Naive thymus-derived CD8-positive, alpha-beta T cell (primary cell): Measurements from ENCODE around the gene ASIC1. TPM values are rescaled to one million over a fixed set of nuclear protein-coding genes. Genes with fewer than 3 reads are reported as not detected.

Experiments used
- ATAC-seq, 2 donors: fragments of 150-1000 bp; cut with Tn5 transposase in 1 of 2; sonication (Bioruptor Pico), chemical (Tn5 transposase) in 1 of 2; 1 replicate in 1 of 2; 2 replicates in 1 of 2; pipeline ENCODE4 v1.10.0; 2021; ENCODE audit warnings: mild to moderate bottlenecking in 2 of 2, moderate library complexity in 2 of 2
- POLR2A ChIA-PET: fragments of 350-600 bp; sonication (Branson Sonifier 250); formaldehyde crosslinking; loops from one replicate; lab custom pipeline; 2021; ENCODE audit warnings: antibody characterized with exemption; lab: Charles Lee
- DNase-seq, 10 donors: peaks; one replicate each; pipeline versions ENCODE4 v3.0.0 to v3.0.0-alpha.2; 2020 to 2022
- H3K27ac Mint-ChIP-seq, 10 donors: one replicate each; pipeline ENCODE4 v1.8.0; 2020 to 2022; ENCODE audit warnings: mild to moderate bottlenecking in 10 of 10, mixed read lengths in 10 of 10, moderate library complexity in 4 of 10, inconsistent platforms in 1 of 10
- H3K27me3 Mint-ChIP-seq, 5 donors: one replicate each; pipeline ENCODE4 v1.8.0; 2021 to 2022; ENCODE audit warnings: mixed read lengths in 5 of 5
- H3K36me3 Mint-ChIP-seq, 3 donors: one replicate each; pipeline ENCODE4 v1.8.0; 2020 to 2022; ENCODE audit warnings: mixed read lengths in 3 of 3, mild to moderate bottlenecking in 2 of 3, inconsistent platforms in 1 of 3
- H3K4me1 Mint-ChIP-seq, 4 donors: one replicate each; pipeline ENCODE4 v1.8.0; 2021 to 2022; ENCODE audit warnings: mixed read lengths in 4 of 4
- H3K4me3 Mint-ChIP-seq, 10 donors: one replicate each; pipeline ENCODE4 v1.8.0; 2020 to 2022; ENCODE audit warnings: mild to moderate bottlenecking in 10 of 10, mixed read lengths in 10 of 10, moderate library complexity in 6 of 10, inconsistent platforms in 1 of 10
- H3K9me3 Mint-ChIP-seq, 9 donors: one replicate each; pipeline ENCODE4 v1.8.0; 2020 to 2022; ENCODE audit warnings: mixed read lengths in 9 of 9, mild to moderate bottlenecking in 3 of 9, inconsistent platforms in 1 of 9, moderate library complexity in 1 of 9
- polyA plus RNA-seq, 3 donors: library from polyadenylated mRNA; unstranded; fragments of 300-500 nt; fragmentation: Illumina TruSeq; gene quantifications; one replicate each; pipeline ENCODE4 v1.2.3, GENCODE V29; 2021
- total RNA-seq, 8 experiments: library from RNA in 2 of 8; stranded (reverse) in 2 of 8; gene quantifications; one replicate each; pipeline ENCODE4 v1.2.3 and lab custom pipeline; 2021 to 2026

The ASIC1 gene
- total and polyA plus RNA-seq, 5 experiments from 2014 or later = 0.97 to 12.2 (median 1.3) TPM

GRCh38 chr12:50066402-50066801 lies 9.0 kb downstream of the ASIC1 start:
- no peak overlapping the region for H3K4me3 Mint-ChIP-seq
- ATAC-seq (no peak), DNase-seq (peak in 1 of 10 donors; percentile 35)
- peaks cover 7 to 19% (median 14%) of the 10 kb centered on the region in 4 donors for H3K4me1 Mint-ChIP-seq
- H3K27me3 Mint-ChIP-seq = peaks cover 0 to 5% (median 0%) of the 10 kb centered on the region in 5 donors
- no peaks in the 10 kb centered on the region for H3K9me3 Mint-ChIP-seq
- POLR2A ChIA-PET = interaction anchor here (1.0 kb wide), 1 partner anchor 19 kb away, joined by 4 read pairs; the partner anchor contains the start of gene SMARCD1
- no peak overlapping the region for H3K27ac Mint-ChIP-seq
- no peaks in the 10 kb centered on the region for H3K36me3 Mint-ChIP-seq

GRCh38 chr12:50069069-50069468 lies 11.7 kb downstream of the ASIC1 start:
- Mint-ChIP-seq H3K36me3 (no peaks in the 10 kb centered on the region), H3K9me3 (no peaks in the 10 kb centered on the region), H3K27ac (no peak overlapping the region), H3K27me3 (peaks cover 0 to 1% (median 0%) of the 10 kb centered on the region in 5 donors), H3K4me3 (no peak overlapping the region), H3K4me1 (peaks cover 4 to 10% (median 7%) of the 10 kb centered on the region in 4 donors)
- POLR2A ChIA-PET = interaction anchor here (0.6 kb wide), 1 partner anchor 154 kb away, joined by 3 read pairs; no protein-coding TSS in a partner anchor
- no peak for DNase-seq
- ATAC-seq = no peak

- POLR2A ChIA-PET = interaction anchor here (0.6 kb wide), 1 partner anchor 153 kb away, joined by 3 read pairs; no protein-coding TSS in a partner anchor
- DNase-seq (no peak), ATAC-seq (no peak)
- Mint-ChIP-seq H3K36me3 (no peaks in the 10 kb centered on the region), H3K27me3 (peaks cover 0 to under 1% (median 0%) of the 10 kb centered on the region in 5 donors), H3K27ac (no peak overlapping the region), H3K4me3 (no peak overlapping the region), H3K4me1 (peaks cover 4 to 10% (median 7%) of the 10 kb centered on the region in 4 donors), H3K9me3 (no peaks in the 10 kb centered on the region)
Measured at GRCh38 chr12:50069539-50069938, 12.1 kb downstream of the ASIC1 start.

GRCh38 chr12:50070314-50071060 lies 13.1 kb downstream of the ASIC1 start:
- H3K27me3 Mint-ChIP-seq = no peaks in the 10 kb centered on the region
- peak overlapping the region in 2 of 10 donors; percentile 21 to 43 for H3K27ac Mint-ChIP-seq
- no peak overlapping the region for H3K4me3 Mint-ChIP-seq

GRCh38 chr12:50072198-50072907 lies 15.0 kb downstream of the ASIC1 start:
- no peak overlapping the region for H3K4me3 Mint-ChIP-seq
- no peaks in the 10 kb centered on the region for H3K27me3 Mint-ChIP-seq
- no peaks in the 10 kb centered on the region for H3K36me3 Mint-ChIP-seq
- no peak overlapping the region for H3K27ac Mint-ChIP-seq
- DNase-seq = no peak
- ATAC-seq = no peak
- no peaks in the 10 kb centered on the region for H3K9me3 Mint-ChIP-seq
- POLR2A ChIA-PET = interaction anchor here (1.4 kb wide), 1 partner anchor 14 kb away, joined by 4 read pairs; no protein-coding TSS in a partner anchor
- H3K4me1 Mint-ChIP-seq = peaks cover 6 to 17% (median 11%) of the 10 kb centered on the region in 4 donors

More at GRCh38 chr12:50070314-50071060, 13.1 kb downstream of the ASIC1 start:
- Mint-ChIP-seq H3K36me3 (no peaks in the 10 kb centered on the region), H3K9me3 (no peaks in the 10 kb centered on the region), H3K4me1 (peaks cover 6 to 17% (median 11%) of the 10 kb centered on the region in 4 donors)
- DNase-seq (peak; percentile 29 to 81 (median 63)), ATAC-seq (peak; percentile 63 to 66)
- POLR2A ChIA-PET = interaction anchor here (0.5 to 1.4 kb wide), 5 partner anchors 12 to 31 kb away, joined by 3 to 6 read pairs (median 4); no protein-coding TSS in a partner anchor

GRCh38 chr12:50073206-50073605 lies 15.8 kb downstream of the ASIC1 start:
- DNase-seq (no peak), ATAC-seq (no peak)
- Mint-ChIP-seq H3K27ac (no peak overlapping the region), H3K9me3 (no peaks in the 10 kb centered on the region), H3K4me3 (no peak overlapping the region), H3K4me1 (peaks cover 6 to 17% (median 12%) of the 10 kb centered on the region in 4 donors), H3K36me3 (no peaks in the 10 kb centered on the region), H3K27me3 (no peaks in the 10 kb centered on the region)
- POLR2A ChIA-PET = no interaction called here

GRCh38 chr12:50073712-50074111 lies 16.3 kb downstream of the ASIC1 start:
- Mint-ChIP-seq H3K27me3 (no peaks in the 10 kb centered on the region), H3K36me3 (no peaks in the 10 kb centered on the region), H3K9me3 (no peaks in the 10 kb centered on the region), H3K4me3 (no peak overlapping the region), H3K27ac (no peak overlapping the region), H3K4me1 (peaks cover 6 to 17% (median 12%) of the 10 kb centered on the region in 4 donors)
- DNase-seq = no peak
- ATAC-seq = no peak
- POLR2A ChIA-PET = interaction anchor here (1.0 to 1.6 kb wide), 3 partner anchors 38 to 101 kb away, joined by 3 to 9 read pairs (median 7); partner anchors contain the start of gene COX14

GRCh38 chr12:50074936-50075807 lies 17.8 kb downstream of the ASIC1 start:
- H3K27me3 Mint-ChIP-seq = no peaks in the 10 kb centered on the region
- H3K36me3 Mint-ChIP-seq = no peaks in the 10 kb centered on the region
- POLR2A ChIA-PET = interaction anchor here (0.5 to 1.8 kb wide), 5 partner anchors 7 to 172 kb away, joined by 3 to 9 read pairs (median 6); partner anchors contain the start of gene COX14
- peaks cover 5 to 13% (median 10%) of the 10 kb centered on the region in 4 donors for H3K4me1 Mint-ChIP-seq
- DNase-seq (peak; percentile 60 to 88 (median 76)), ATAC-seq (peak; percentile 93 to 98)
- no peaks in the 10 kb centered on the region for H3K9me3 Mint-ChIP-seq
- peak overlapping the region in 2 of 10 donors; percentile 13 to 62 for H3K27ac Mint-ChIP-seq
- H3K4me3 Mint-ChIP-seq = no peak overlapping the region

GRCh38 chr12:50075808-50076170 lies 18.4 kb downstream of the ASIC1 start:
- DNase-seq = no peak

GRCh38 chr12:50077099-50077498 lies 19.7 kb downstream of the ASIC1 start:
- Mint-ChIP-seq H3K27ac (no peak overlapping the region), H3K36me3 (no peaks in the 10 kb centered on the region), H3K9me3 (no peaks in the 10 kb centered on the region), H3K27me3 (no peaks in the 10 kb centered on the region), H3K4me1 (peaks cover 0 to 7% (median 6%) of the 10 kb centered on the region in 4 donors), H3K4me3 (no peak overlapping the region)
- DNase-seq = no peak
- POLR2A ChIA-PET = interaction anchor here (1.6 to 1.8 kb wide), 2 partner anchors 8 to 35 kb away, joined by 6 to 7 read pairs; partner anchors contain the start of genes COX14 and SMARCD1
- no peak for ATAC-seq

More at GRCh38 chr12:50075808-50076170, 18.4 kb downstream of the ASIC1 start:
- no peak overlapping the region for H3K27ac Mint-ChIP-seq
- no peak for ATAC-seq
- no peaks in the 10 kb centered on the region for H3K27me3 Mint-ChIP-seq
- POLR2A ChIA-PET = interaction anchor here (1.6 to 1.8 kb wide), 2 partner anchors 9 to 36 kb away, joined by 6 to 7 read pairs; partner anchors contain the start of genes COX14 and SMARCD1
- no peaks in the 10 kb centered on the region for H3K36me3 Mint-ChIP-seq
- peaks cover 0 to 7% (median 6%) of the 10 kb centered on the region in 4 donors for H3K4me1 Mint-ChIP-seq
- no peaks in the 10 kb centered on the region for H3K9me3 Mint-ChIP-seq
- no peak overlapping the region for H3K4me3 Mint-ChIP-seq

GRCh38 chr12:50078281-50078680 lies 20.9 kb downstream of the ASIC1 start:
- Mint-ChIP-seq H3K36me3 (no peaks in the 10 kb centered on the region), H3K27ac (no peak overlapping the region), H3K9me3 (no peaks in the 10 kb centered on the region), H3K27me3 (no peaks in the 10 kb centered on the region), H3K4me1 (peaks cover under 1 to 7% (median 6%) of the 10 kb centered on the region in 4 donors), H3K4me3 (no peak overlapping the region)
- DNase-seq (no peak), ATAC-seq (no peak)
- POLR2A ChIA-PET = interaction anchor here (1.0 kb wide), 1 partner anchor 19 kb away, joined by 5 read pairs; no protein-coding TSS in a partner anchor
